A549 (cell line): ENCODE measurements around the gene IQCN. TPM values are rescaled to one million over a fixed set of nuclear protein-coding genes. Genes with fewer than 3 reads are reported as not detected.
A peak's percentile ranks its signal among the peaks of the same experiment; 100 is the strongest.

Source experiments
- ATAC-seq, 2 experiments: fragments of 200-7000 bp in 1 of 2; fragments of >200 bp in 1 of 2; cut with Nextera tagmentation in 1 of 2; cut with Tn5 transposase in 1 of 2; 3 replicates each; pipeline versions ENCODE4 v1.8.0 to v1.9.1; 2018 to 2020; ENCODE audit warnings: mild to moderate bottlenecking in 1 of 2, moderate library complexity in 1 of 2
- CTCF ChIA-PET: fragments of 300-600 bp; sonication (Branson Sonifier 250); formaldehyde crosslinking; extraction: SDS; loops from one replicate; lab custom pipeline; 2021; ENCODE audit warnings: antibody characterized with exemption, inconsistent platforms; lab: Yijun Ruan, JAX
- POLR2A ChIA-PET: fragments of 350-600 bp; formaldehyde crosslinking; extraction: SDS; loops from one replicate; lab custom pipeline; 2021; ENCODE audit warnings: antibody characterized with exemption, inconsistent platforms; lab: Yijun Ruan, JAX
- DNase-seq, 2 experiments: peaks; one replicate each; pipeline versions ENCODE4 v3.0.0 to v3.0.0-alpha.2; 2011 to 2016; ENCODE audit warnings: low read depth in 1 of 2, low spot score in 1 of 2
- FAIRE-seq: peaks from 2 replicates; lab custom pipeline; 2011; peaks lifted over from hg19 to GRCh38; lab: Jason Lieb, UNC
- H3K27ac ChIP-seq, 2 experiments: fragments of >200 bp; sonication (Bioruptor Twin); formaldehyde crosslinking; 3 replicates each; pipeline ENCODE4 v1.5.1; 2016 to 2017
- H3K4me1 ChIP-seq: fragments of >200 bp; sonication (Bioruptor Twin); formaldehyde crosslinking; 3 replicates; pipeline ENCODE4 v1.6.1; 2016
- H3K4me2 ChIP-seq: fragments of >200 bp; sonication (Bioruptor Twin); formaldehyde crosslinking; 3 replicates; pipeline ENCODE4 v1.6.1; 2016
- H3K4me3 ChIP-seq: fragments of >200 bp; sonication (Bioruptor Twin); formaldehyde crosslinking; 3 replicates; pipeline ENCODE4 v1.5.1; 2016
- H3K9me3 ChIP-seq: fragments of >200 bp; sonication (Bioruptor Twin); formaldehyde crosslinking; 3 replicates; pipeline ENCODE4 v1.6.1; 2016
- BCL3 ChIP-seq: fragments of >200 bp; sonication (Bioruptor Twin); formaldehyde crosslinking; IDR thresholded peaks from 3 replicates; pipeline ENCODE4 v1.6.1; 2016
- CHD2 ChIP-seq: fragments of 150-350 bp; IDR thresholded peaks from 2 replicates; pipeline ENCODE4 v1.6.1; 2014; ENCODE audit warnings: low read length; ENCODE audit not compliant: partially characterized antibody
- EP300 ChIP-seq, 2 experiments: fragments of >200 bp; sonication (Bioruptor Twin); formaldehyde crosslinking; IDR thresholded peaks; 2 replicates in 1 of 2; 3 replicates in 1 of 2; pipeline ENCODE4 v1.6.1; 2016 to 2017
- ESRRA ChIP-seq: fragments of 150-350 bp; IDR thresholded peaks from 2 replicates; pipeline ENCODE4 v1.6.1; 2014; ENCODE audit warnings: mild to moderate bottlenecking, low read length, borderline replicate concordance
- GATA3 ChIP-seq: IDR thresholded peaks from 2 replicates; pipeline ENCODE4 v1.6.1; 2012; ENCODE audit warnings: borderline replicate concordance
- HEYL ChIP-seq: fragments of 250-450 bp; sonication (Bioruptor Pico); IDR thresholded peaks from 2 replicates; pipeline ENCODE4 v1.8.0; 2021; ENCODE audit warnings: mild to moderate bottlenecking, moderate library complexity
- HMGXB4 ChIP-seq: fragments of 250-450 bp; sonication (Bioruptor Pico); IDR thresholded peaks from 2 replicates; pipeline ENCODE4 v1.5.0; 2021; ENCODE audit warnings: mild to moderate bottlenecking, moderate library complexity, borderline replicate concordance
- HOXA7 ChIP-seq: fragments of 250-450 bp; sonication (Bioruptor Pico); IDR thresholded peaks from 2 replicates; pipeline ENCODE4 v1.5.0; 2020; ENCODE audit warnings: mild to moderate bottlenecking, moderate library complexity
- JUN ChIP-seq, 2 experiments: fragments of >200 bp; sonication (Bioruptor Twin); formaldehyde crosslinking; IDR thresholded peaks; 2 replicates in 1 of 2; 3 replicates in 1 of 2; pipeline ENCODE4 v1.6.1; 2016 to 2017
- KDM1A ChIP-seq: fragments of 200-600 bp; sonication (generic); IDR thresholded peaks from 2 replicates; pipeline ENCODE4 v1.6.1; 2016; ENCODE audit warnings: low read depth, mild to moderate bottlenecking
- MAX ChIP-seq: IDR thresholded peaks from 2 replicates; pipeline ENCODE4 v1.6.1; 2012
- MAZ ChIP-seq: fragments of 150-350 bp; IDR thresholded peaks from 2 replicates; pipeline ENCODE4 v1.6.1; 2014; ENCODE audit warnings: antibody characterized with exemption, low read depth, low read length, borderline replicate concordance
- NFE2L2 ChIP-seq: fragments of 150-350 bp; conservative IDR thresholded peaks from 2 replicates; pipeline ENCODE4 v1.6.1; 2014; ENCODE audit warnings: low read length
- PHF8 ChIP-seq: fragments of 200-600 bp; sonication (generic); IDR thresholded peaks from 2 replicates; pipeline ENCODE4 v1.6.1; 2016; ENCODE audit warnings: low read depth, mild to moderate bottlenecking, antibody characterized with exemption, moderate library complexity, borderline replicate concordance
- POLR2A ChIP-seq: IDR thresholded peaks from 2 replicates; pipeline ENCODE4 v1.6.1; 2012; ENCODE audit warnings: mild to moderate bottlenecking, low read length
- RARB ChIP-seq: fragments of 250-450 bp; sonication (Bioruptor Pico); IDR thresholded peaks from 2 replicates; pipeline ENCODE4 v1.8.0; 2021; ENCODE audit warnings: mild to moderate bottlenecking, moderate library complexity
- TFCP2L1 ChIP-seq: fragments of 250-450 bp; sonication (Bioruptor Pico); IDR thresholded peaks from 2 replicates; pipeline ENCODE4 v1.5.0; 2021; ENCODE audit warnings: mild to moderate bottlenecking
- TP53 ChIP-seq: fragments of 250-450 bp; sonication (Bioruptor Pico); IDR thresholded peaks from 2 replicates; pipeline ENCODE4 v1.5.0; 2021; ENCODE audit warnings: mild to moderate bottlenecking, moderate library complexity
- ZFP36 ChIP-seq: fragments of 450-650 bp; IDR thresholded peaks from 2 replicates; pipeline ENCODE4 v1.6.1; 2014; ENCODE audit warnings: borderline replicate concordance; ENCODE audit not compliant: partially characterized antibody
- WGBS: methylation state at CpG from one replicate; pipeline ENCODE4 v1.1.6; 2017; ENCODE audit errors: missing lambda C conversion rate; 5-methylcytosine and 5-hydroxymethylcytosine counted together
- polyA plus RNA-seq, 4 experiments: library from polyadenylated mRNA; depleted of rRNA in 3 of 4; stranded (reverse); fragments of >200 nt; fragmentation: RNase III in 1 of 4; extraction: RNeasy Plus Mini Kit Qiagen cat#74134 plus additional on column Dnase treatment in 1 of 4; gene quantifications; 2 replicates in 3 of 4; 3 replicates in 1 of 4; pipeline ENCODE4 v1.2.3, GENCODE V29; 2011 to 2017
- TF ChIP-seq, protein P1 (sequence below): fragments of >200 bp; sonication (Bioruptor Twin); formaldehyde crosslinking; IDR thresholded peaks from 2 replicates; pipeline ENCODE4 v1.6.1; 2016
- TF ChIP-seq, protein P2 (sequence below): fragments of 450-650 bp; IDR thresholded peaks from 2 replicates; pipeline ENCODE4 v1.6.1; 2014; ENCODE audit warnings: antibody characterized with exemption

IQCN gene
- polyA plus RNA-seq, 2 of the 4 experiments (the other 2 are of a cell fraction) = 0.34 to 0.50 TPM

- CTCF ChIA-PET = interaction anchor here (1.0 kb wide), 1 partner anchor 46 kb away, joined by 3 read pairs; no protein-coding TSS in a partner anchor
- no peak for DNase-seq
- H3K4me2 ChIP-seq = no peak overlapping the region
- no peaks in the 10 kb centered on the region for H3K9me3 ChIP-seq
- no peak overlapping the region for H3K4me3 ChIP-seq
- peak overlapping the region; percentile 42 to 69; a peak in 3 of 6 replicates for H3K27ac ChIP-seq
- no peak for ATAC-seq
- H3K4me1 ChIP-seq = peaks cover 15% of the 10 kb centered on the region
- POLR2A ChIA-PET = no interaction called here
- WGBS = 68% methylated on average over 8 of the region's 12 CpGs
- FAIRE-seq = no peak
- TF ChIP-seq MAZ = no peak
- TF ChIP-seq NFE2L2 = no peak
- no peak for TF ChIP-seq CHD2
- TF ChIP-seq, all 56 proteins: peak for 0
Observed at GRCh38 chr19:18284712-18285360, 10.6 kb upstream of the IQCN start.

DNA sequence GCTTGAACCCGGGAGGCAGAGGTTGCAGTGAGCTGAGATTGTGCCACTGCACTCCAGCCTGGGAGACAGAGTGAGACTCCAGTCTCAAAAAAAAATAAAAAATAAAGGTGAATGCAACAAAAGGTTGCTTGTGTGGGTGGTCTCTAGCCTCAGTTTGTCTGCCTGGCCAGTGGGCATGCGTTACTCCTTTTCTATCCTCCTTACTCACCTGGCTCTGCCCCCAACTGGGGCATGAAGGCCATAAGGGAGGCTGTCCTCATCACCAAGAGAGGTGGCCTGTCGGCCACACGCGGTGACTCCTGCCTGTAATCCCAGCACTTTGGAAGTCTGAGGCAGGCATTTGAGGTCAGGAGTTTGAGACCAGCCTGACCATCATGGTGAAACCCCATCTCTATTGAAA, 9.1 kb upstream of the IQCN start:
- Histone ChIP-seq H3K9me3 (no peaks in the 10 kb centered on the region), H3K4me3 (no peak overlapping the region), H3K4me1 (peaks cover 18% of the 10 kb centered on the region), H3K27ac (peak overlapping the region; percentile 96 to 97; a peak in 5 of 6 replicates), H3K4me2 (no peak overlapping the region)
- TF ChIP-seq ZFP36 (no peak), NFE2L2 (no peak), RARB (CRISPR knock-in tag) (no peak), GATA3 (no peak)
- TF ChIP-seq, protein P1, sequence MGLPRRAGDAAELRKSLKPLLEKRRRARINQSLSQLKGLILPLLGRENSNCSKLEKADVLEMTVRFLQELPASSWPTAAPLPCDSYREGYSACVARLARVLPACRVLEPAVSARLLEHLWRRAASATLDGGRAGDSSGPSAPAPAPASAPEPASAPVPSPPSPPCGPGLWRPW = no peak
- DNase-seq (no peak), FAIRE-seq (no peak), ATAC-seq (no peak)
- ChIA-PET CTCF (interaction anchor here (0.6 to 10.2 kb wide), 3 partner anchors 22 to 44 kb away, joined by 3 to 158 read pairs (median 3); no protein-coding TSS in a partner anchor), POLR2A (interaction anchor here (0.6 to 5.8 kb wide), 3 partner anchors 9 to 1691 kb away, joined by 3 to 235 read pairs (median 4); no protein-coding TSS in a partner anchor)
- WGBS = 98% methylated on average over 5 of the region's 5 CpGs

GRCh38 chr19:18282788-18283141, 8.5 kb upstream of the IQCN start:
- TF ChIP-seq HEYL (CRISPR knock-in tag) (0 out of 2 replicates have a peak, but pooled peaks have one; percentile 38), KDM1A (peak; percentile 25; the same call in 1 of the 2 replicates)
- TF ChIP-seq, protein P2, sequence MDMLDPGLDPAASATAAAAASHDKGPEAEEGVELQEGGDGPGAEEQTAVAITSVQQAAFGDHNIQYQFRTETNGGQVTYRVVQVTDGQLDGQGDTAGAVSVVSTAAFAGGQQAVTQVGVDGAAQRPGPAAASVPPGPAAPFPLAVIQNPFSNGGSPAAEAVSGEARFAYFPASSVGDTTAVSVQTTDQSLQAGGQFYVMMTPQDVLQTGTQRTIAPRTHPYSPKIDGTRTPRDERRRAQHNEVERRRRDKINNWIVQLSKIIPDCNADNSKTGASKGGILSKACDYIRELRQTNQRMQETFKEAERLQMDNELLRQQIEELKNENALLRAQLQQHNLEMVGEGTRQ = no peak
- TF ChIP-seq, all 56 proteins: peak for 2
- Histone ChIP-seq H3K4me1 (peaks cover 24% of the 10 kb centered on the region), H3K4me2 (peak overlapping the region; percentile 86), H3K9me3 (no peaks in the 10 kb centered on the region), H3K4me3 (peak overlapping the region; percentile 43; the same call in 2 of the 3 replicates), H3K27ac (peak overlapping the region; percentile 96 to 97)
- CTCF ChIA-PET = interaction anchor here (1.0 to 10.2 kb wide), 4 partner anchors 10 to 48 kb away, joined by 3 to 158 read pairs (median 62); partner anchors contain the start of gene LSM4
- FAIRE-seq (no peak), DNase-seq (peak in 1 of 2 experiments; percentile 65), ATAC-seq (no peak)
- 53% methylated on average over 3 of the region's 4 CpGs for WGBS
- POLR2A ChIA-PET = interaction anchor here (0.6 to 5.8 kb wide), 6 partner anchors 10 to 103 kb away, joined by 3 to 235 read pairs (median 78); partner anchors contain the start of genes GDF15 and LSM4

DNA sequence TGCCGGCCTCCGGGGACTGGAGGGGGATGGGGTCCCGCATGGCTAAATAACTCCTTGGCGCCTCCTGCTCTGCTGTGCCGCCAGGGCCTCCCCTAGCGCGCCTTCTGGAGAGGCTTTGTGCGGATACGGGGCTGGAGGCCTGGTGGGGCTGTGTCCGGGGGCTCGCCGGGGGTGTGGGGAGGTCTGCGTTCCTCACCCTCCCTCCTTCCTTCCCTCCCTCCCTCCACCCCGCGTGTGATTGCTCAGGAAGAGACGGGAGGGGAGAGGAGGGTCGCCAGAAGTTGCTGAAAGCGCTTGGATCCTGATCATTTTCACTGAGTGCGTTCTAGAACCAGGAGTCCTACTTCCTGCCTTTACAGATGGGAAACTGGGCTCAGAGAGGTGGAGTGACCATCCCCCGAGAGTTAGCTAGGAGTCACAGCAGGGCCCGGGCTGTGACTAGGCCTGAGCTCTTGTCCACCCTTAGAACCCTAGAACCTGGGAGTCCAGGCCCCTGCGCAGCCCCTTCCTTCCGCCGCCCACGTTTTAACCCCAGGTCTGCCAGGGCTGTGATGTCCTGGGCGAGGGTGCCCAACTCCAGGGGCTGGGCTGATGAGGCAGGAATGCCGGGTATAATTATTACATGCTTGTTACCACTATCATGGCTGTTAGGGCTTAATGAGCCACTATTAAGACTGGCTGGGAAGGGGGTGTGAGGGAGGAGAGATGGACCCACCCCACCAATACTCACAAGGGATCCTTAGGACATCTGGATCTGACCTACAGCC, 8.0 kb upstream of the IQCN start:
- Histone ChIP-seq H3K4me1 (peaks cover 24% of the 10 kb centered on the region), H3K4me2 (peak overlapping the region; percentile 86), H3K27ac (peak overlapping the region; percentile 96 to 97), H3K9me3 (no peaks in the 10 kb centered on the region), H3K4me3 (peak overlapping the region; percentile 43)
- no peak for FAIRE-seq
- 6% methylated on average over 15 of the region's 27 CpGs for WGBS
- POLR2A ChIA-PET = interaction anchor here (0.5 to 5.8 kb wide), 33 partner anchors 10 to 173 kb away, joined by 3 to 235 read pairs (median 7); partner anchors contain the start of genes GDF15, LSM4, MPV17L2 and PGPEP1
- peak; percentile 59 to 74 for ATAC-seq
- DNase-seq = no peak
- CTCF ChIA-PET = interaction anchor here (1.0 to 10.2 kb wide), 7 partner anchors 10 to 92 kb away, joined by 3 to 158 read pairs (median 4); partner anchors contain the start of gene LSM4
- TF ChIP-seq TFCP2L1 (CRISPR knock-in tag) (peak; percentile 57), PHF8 (peak; percentile 34; the same call in 1 of the 2 replicates), BCL3 (peak; percentile 4; the same call in 1 of the 3 replicates), HMGXB4 (CRISPR knock-in tag) (0 out of 2 replicates have a peak, but pooled peaks have one; percentile 63), GATA3 (0 out of 2 replicates have a peak, but pooled peaks have one; percentile 14), JUN (IDR thresholded peaks at IDR 0.05) (peak in 1 of 2 experiments; percentile 73; a peak in 2 of 5 replicates), EP300 (IDR thresholded peaks at IDR 0.05) (peak in 1 of 2 experiments; percentile 46; a peak in 1 of 5 replicates), RARB (CRISPR knock-in tag) (peak; percentile 48; the same call in 1 of the 2 replicates), TP53 (CRISPR knock-in tag) (peak; percentile 85), ESRRA (no peak), MAX (peak; percentile 53), HOXA7 (CRISPR knock-in tag) (peak; percentile 66; the same call in 1 of the 2 replicates), POLR2A (peak; percentile 90)
